Daoy (cell line): Measurements from ENCODE around the gene CCDC197. TPM values are rescaled to one million over a fixed set of nuclear protein-coding genes. Genes with fewer than 3 reads are reported as not detected.

ENCODE experiments used
- DNase-seq: peaks from one replicate; pipeline ENCODE4 v3.0.0-alpha.2; 2015; ENCODE audit warnings: low read depth
- total RNA-seq: library from RNA; depleted of rRNA; stranded (reverse); fragments of >200 nt; shearing (Covaris generic); gene quantifications from 2 replicates; pipeline ENCODE4 v1.2.3, GENCODE V29; 2014; rRNA removed

CCDC197 gene
- not detected in 2 replicates for total RNA-seq

DNA sequence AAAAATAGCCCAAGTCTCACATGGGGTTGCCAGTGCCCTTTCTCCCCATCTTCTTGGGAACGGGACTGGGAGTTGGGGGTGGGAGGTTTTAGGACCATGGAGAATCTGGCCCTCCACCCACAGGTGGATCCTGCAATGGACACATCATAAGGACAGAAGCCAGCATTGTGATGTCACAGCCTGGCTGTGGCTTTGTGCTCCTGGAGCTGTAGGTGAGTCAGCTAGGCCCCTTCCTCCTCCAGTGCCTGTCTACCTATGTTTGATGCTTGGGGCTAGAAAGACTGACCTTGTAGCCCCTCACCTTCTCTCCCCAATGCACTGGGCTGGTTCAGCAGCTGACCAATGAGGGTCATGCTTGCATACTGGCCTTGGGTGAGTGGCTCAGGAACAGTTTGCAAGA lies at the start of gene CCDC197:
CCDC197 (plus strand) TSS at position 220 of the 400 bp plus-strand sequence. CDS start 831 bp downstream, outside the sequence.
- DNase-seq: peak; percentile 58

DNA sequence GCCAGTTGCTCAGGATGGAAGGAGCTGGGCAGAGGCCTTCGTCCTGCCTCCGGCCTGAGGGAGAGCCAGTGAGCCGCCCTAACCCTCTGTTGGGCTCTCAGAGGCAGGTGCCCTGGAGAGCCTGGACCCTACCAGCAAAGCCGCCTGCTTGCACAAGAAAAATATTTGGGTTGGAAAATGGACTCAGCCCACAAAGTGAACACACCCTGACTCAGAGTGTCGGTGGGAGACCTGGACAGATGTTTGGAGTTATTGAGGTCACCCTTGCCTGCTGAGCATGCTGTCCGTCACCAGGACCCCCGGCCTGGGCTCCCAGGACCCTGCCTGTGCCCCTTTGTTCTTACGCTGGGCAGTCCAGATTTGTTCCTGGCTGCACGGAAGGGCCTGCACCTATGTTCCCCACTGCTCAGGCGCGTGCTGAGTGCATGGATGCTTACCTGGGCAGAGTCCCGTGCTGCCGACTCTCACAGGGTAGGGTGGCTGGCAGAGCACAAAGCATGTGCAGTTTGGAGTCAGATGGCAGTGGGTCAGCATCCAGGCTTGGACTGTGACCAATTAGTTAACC lies 47.5 kb upstream of the CCDC197 start:
- peak; percentile 73 for DNase-seq

DNA sequence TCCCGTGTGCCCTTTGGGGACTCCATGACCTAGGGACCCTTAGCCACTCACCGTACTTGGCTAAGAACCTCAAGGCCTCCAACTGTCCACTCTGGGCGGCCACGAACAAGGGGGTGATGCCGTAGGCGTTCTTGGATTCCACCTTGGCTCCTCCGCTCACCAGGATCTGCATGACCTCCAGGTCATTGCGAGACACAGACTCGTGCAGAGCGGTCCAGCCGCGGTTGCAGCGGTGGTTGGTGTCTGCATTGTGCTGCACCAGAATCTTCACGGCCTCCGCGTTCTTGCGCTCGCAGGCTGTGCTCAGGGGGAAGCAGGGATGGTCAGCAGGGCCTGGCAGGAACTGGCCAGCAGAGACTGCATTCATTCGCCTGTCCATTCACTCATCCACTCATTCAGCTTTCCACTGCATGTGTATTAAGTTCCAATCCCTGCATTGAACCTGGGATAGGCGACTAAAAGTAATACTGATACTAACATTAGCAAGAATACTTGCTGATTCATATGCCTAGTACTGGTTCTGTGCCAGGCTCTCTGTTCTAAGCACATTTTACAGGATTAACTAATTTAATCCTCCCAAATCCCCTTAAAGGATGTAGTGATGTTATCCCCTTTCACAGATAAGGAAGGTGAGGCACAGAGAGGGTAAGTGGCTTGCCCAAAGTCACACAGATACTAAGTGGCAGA lies 46.0 kb upstream of the CCDC197 start:
- no peak for DNase-seq

DNA sequence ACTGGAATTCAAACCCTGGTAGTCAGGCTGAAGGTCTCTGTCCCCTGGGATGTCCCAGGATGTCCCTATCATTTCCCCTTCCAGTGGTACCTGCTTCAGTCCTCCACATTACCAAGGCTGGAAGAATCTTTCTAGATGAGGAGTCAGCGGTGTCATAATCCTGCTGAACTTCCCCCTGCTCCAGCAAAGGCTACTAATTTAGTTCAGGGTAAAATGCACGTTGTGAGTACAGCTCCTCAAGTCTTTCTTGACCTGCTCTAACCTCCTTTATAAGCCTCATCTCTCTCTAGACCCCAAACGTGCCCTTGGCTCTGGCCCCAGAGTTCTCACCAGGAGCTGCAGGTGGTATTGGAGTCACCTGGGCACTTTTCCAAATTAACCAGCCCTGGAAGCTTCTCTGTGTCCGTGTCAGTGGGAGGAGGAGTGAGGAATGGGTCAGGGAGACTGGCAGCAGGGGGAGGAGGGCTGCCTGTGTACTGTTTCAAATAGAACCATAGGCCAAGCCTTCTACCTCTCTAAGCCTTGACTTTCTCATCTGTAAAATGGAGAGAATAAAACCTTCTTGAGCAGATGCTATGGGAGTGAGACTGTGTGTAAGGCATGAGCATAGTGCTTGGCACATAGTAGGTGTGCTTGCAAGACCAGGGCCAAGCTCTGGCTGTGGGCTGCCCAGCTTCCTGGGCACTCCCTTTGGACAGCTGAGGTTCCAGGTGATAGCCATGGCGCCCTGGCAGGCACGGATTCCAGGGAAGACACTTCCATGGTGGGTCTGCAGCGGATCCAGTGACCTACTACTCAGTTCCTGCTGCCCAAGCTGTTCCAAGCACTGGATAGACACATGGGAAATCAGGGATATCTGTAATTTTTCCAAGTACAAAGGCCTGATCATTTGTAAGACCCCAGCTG lies 45.2 kb upstream of the CCDC197 start:
- DNase-seq: peak; percentile 53

- DNase-seq: no peak
Measured at GRCh38 chr14:93952829-93953228, 44.3 kb upstream of the CCDC197 start.

DNA sequence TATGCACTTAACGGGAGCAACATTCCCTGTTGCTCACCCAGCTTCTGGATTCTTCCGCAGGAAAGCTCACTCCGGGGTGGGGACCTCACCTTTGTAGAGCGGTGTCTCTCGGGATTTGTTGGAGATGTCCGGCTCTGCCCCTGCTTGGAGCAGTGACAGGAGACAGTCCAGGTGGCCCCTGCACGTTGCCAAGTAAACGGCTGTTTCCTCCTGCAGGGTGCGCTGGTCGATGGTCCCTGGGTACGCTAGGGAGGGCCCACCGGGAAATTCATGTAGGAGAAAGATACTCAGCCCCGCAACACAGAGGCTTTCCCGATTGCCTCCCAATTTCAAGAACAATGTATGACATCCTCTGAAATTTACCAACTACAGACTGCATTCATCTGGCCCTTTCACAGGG lies 43.8 kb upstream of the CCDC197 start:
- no peak for DNase-seq

DNA sequence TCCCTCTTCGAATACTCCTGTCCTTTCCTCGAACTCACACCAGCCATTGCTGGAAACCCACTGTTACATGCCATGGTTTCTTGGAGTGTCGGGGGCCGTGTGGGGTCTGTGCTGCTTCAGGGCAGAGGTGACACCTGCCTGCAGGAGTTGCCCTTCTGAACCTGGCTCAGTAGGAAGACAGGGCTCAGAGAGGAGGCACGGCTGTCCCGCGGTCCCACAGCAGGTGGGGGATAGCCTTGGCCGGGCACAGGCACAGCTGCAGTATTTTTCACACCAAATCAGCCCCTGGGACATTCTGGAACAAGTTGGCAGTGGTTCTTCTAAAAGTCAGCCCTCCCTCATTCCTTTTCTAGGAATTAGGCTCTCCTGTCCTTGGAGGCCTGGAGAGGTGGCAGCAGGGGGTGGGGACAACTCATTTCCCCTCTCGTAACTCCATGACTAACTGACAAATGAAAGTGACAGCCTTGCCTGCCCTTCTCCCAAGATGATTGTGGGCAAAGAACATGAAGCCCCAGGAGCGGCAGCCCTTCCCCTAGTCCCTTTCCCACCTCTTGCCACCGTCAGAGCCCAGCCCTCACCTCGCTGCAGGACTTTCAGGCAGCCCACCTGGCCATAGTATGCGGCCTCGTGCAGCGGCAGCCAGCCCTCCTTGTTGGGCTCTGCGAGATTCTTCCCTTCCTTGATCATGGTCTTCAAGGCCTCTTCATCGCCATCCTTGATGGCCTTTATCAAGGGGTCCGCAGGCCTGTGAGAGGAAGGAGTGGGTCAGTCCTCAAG lies 43.2 kb upstream of the CCDC197 start:
- DNase-seq: no peak

DNA sequence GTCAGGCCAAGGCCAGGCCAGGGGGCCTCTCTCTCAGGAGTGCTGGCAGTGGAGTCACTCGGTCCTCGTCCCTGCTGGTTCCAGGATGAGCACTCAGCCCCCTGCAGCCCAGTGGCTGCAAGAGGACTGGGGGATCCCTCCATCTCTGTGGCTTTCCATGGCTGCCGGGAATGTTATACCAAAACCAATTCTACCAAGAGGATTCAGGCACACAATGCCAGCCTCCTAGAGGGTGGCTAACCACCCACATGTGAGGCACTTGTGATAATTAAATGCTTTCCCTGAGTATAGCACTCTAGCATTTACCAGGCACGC lies 42.6 kb upstream of the CCDC197 start:
- DNase-seq: no peak

- no peak for DNase-seq
Measured at GRCh38 chr14:93954900-93955849, 41.9 kb upstream of the CCDC197 start.

DNA sequence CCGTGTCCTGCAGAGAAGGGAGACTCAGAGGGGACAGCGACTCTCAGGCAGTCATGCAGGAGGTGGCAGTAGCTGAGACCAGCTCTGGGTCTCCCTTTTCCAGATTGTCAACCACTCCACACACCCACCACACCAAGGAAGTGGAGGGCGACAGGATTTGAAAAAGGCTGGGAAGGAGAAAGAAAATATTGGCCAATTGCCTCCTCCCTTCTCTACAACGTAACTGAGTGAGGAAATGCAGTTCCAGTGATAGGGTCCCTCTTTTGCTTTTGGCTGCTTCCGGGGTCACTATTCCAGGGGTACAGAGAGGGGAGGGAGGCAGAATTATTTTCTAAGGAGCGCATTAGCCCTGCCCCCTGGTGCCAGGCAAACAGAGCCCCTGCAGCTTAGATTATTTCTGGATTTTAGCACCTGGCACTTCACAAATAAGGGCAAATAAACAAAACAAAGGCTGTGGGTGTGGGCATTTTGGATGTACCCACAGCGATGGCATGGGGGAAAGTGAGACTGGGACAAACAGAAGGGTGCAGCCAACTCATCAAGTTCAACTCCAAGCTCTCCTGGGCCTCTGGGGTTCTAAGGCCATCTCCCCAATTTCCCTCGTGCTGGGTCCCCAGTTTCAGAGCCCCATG lies 41.1 kb upstream of the CCDC197 start:
- DNase-seq: no peak

DNA sequence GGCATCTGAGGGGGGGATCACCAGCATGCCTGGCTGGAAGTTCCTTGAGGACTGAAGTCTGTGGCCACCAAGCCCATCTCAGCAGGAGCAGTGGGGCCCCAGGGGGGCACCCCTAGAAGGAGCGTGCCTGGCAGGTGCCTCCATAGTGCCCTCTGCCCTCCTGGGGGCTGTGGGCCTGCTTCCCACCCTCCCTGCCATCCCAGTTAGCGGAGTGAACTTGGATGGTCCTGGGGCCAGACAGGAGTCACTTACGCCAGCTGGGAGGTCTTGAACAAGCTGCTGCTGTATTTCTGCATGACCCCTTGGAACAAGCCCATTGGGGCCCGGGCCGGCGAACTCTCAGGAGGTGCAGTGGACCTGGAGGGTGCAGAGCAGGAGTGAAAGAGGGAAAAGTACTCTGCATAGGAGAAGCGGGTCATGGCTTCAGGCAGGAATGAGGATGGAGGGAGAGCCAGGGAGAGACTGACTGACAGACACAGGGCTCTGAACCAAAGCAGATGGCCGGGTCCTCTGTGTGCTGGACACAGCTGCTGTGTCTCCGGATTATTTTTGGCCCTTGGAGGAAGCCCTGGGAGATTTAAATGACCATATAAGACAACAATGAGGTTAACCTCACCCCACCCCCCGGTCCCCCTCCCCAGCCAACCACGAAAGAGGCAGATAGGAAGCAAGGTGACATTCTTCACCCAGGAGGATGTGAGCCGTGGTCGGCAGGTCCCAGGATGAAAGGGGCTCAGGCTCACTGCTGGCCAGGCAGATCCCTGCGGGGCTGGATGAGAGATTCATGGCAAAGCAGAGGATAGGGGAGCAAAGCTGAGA lies 40.4 kb upstream of the CCDC197 start:
- DNase-seq: no peak

DNA sequence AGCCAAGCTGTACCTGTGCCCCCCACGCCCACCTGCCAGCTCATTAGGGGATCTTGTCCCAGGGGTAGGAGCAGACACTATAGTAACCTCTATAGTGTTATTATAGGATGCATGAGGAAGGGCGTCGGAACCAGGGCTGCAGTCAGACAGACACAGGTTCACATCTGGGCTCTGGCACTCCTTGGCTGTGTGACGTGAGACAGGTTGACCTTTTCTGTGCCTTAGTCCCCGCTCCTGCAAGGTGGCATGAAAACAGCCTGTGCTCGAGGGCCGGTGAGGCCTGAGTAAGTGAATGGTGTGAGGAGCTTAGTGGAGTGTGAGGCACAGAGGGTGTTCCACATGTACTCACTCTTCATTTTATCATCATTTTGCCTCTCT lies 39.8 kb upstream of the CCDC197 start:
- DNase-seq: no peak

GRCh38 chr14:93957751-93958566 lies 39.1 kb upstream of the CCDC197 start:
- no peak for DNase-seq

DNA sequence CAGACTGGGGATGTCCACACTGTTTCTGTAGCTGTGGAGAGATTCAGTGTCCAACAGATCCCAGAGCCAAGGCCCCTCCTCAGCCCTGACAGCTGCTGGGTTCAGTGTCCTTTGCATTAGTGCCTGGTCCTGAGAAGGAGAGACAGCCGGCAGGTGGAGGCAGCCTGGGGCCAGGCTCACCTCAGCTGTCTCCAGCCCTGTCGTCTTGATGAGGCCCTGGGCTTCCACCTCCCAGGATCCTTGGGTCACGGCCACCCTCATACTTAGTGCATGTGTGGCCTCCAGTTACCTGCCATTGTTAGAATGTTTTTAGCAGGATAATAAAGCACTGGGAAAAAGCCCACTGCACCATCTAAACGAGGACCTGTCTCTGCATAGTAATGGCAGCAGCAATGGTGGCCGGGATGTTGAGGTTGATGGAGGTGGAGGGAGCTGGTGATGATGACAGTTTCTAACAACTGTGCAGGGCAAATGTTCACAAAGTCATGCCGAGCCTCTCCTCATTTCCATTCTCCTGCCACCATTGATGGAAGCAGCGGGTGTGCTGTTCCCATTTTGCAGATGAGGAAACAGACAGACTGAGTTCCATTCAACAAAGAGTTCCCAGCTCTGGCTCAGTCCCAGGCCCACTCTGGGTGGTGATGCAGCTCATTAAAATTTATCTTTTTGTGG lies 38.4 kb upstream of the CCDC197 start:
- no peak for DNase-seq

DNA sequence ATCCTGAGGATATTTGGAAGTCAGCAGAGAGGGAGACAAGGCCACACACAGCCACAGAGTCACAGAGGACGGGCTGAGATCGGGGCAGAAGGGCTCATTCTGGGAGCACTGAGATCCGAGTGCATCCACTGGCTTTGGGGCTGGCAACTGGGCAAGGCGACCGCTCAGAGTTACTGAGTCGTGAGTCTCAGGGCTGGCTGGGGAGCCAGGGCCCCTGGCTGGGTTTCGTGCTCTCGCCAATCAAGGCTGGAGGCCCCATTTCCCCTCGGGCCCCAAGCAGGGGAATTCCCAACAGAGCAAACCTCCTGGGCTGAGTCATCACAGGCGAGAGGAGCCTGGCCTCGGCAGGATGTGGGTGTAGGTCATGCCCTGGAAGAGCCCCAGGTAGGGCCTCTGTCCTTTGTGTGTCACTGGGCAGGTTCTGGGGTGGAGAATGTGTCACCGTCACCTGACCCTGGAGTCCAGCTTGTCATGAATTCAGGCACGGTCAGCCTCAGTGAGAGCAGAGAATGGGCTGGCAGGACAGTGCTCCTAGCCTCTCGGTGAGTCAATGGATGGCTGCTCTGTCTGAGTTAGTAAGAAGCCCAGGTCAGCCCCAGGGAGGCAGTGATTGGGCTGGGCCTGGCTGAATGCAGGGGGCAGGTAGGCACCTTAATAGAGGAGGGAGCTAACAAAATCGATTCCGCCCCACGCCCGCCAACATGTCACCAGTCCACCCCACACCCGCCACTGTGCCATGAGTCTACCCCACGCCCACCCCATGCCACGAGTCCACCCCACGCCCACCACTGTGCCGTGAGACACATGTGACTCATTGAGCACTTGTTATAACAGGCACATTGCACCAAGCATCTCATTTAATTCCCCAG lies 37.6 kb upstream of the CCDC197 start:
- DNase-seq: peak; percentile 99

DNA sequence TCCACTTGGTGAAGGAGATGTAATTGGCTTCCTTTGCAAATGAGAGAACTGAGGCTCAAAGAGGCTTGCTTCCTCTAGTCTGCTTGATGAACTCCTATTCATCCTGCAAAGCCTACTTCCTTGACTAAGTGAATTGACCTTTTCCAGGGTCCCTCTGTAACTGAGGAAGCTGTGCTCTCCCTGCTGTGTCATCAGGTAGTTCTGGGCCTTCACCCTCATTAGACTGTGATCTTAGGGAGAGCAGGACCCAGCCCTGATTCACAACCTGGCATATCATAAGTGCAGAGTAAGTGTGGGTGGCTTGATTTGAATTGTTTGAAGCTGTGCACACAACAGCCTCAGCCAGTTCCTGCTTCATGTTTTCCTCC lies 37.0 kb upstream of the CCDC197 start:
- DNase-seq: peak; percentile 64

DNA sequence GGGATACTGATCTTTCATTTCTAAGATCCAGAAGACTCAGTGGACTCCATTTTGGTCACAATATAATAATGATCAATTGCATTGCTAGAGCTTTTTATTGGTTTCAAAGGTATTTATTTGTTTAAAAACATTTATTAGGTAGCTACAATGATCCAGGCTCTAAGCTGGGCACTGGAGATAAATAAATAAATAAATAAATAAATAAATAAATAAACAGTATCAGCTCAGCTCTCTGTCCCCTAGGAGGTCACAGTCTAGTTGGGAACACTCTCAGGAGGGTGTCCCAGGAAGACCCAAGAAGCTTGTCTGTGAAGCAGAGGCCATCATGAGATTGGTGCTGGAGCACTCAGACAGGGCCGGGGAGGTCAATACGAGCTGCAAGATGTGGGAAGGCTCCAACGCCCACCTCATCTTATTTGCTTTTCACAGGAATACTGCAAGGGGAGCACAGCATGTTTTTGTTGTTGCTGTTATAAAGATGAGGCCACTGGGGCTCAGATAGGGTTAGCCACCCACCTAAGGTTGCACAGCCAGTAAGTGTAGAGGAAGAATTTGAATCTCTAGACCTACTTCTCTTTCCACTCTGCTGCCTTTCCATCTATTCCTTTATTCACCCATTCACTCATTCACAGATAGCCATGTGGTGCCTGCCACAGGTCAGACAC lies 36.2 kb upstream of the CCDC197 start:
- no peak for DNase-seq
